ENCODE results near the gene NMNAT2. TPM values are rescaled to one million over a fixed set of nuclear protein-coding genes. Genes with fewer than 3 reads are reported as not detected.

Gene NMNAT2
- polyA plus RNA-seq, 1 donor from 2014 or later, result 43.8 TPM

GRCh38 chr1:183238071-183238470 lies 180.1 kb downstream of the NMNAT2 start:
- no peaks in the 10 kb centered on the region for H3K9me3 ChIP-seq (ENCODE audit: low read length)
- H3K27me3 ChIP-seq (ENCODE audit: insufficient read depth, low read depth, low read length), result no peaks in the 10 kb centered on the region
- no peaks in the 10 kb centered on the region for H3K9me2 ChIP-seq (ENCODE audit: insufficient read depth, low read length)
- no peak overlapping the region for H3K9ac ChIP-seq (ENCODE audit: low read length)
- H2AFZ ChIP-seq (ENCODE audit: low read depth, low read length), result no peak overlapping the region
- no peak for TF ChIP-seq SMC3 (conservative IDR thresholded peaks at IDR 0.05; ENCODE audit: poor library complexity)
- TF ChIP-seq CTCF (IDR thresholded peaks at IDR 0.05; ENCODE audit: poor library complexity, severe bottlenecking), result no peak
- no peak for TF ChIP-seq EP300 (conservative IDR thresholded peaks at IDR 0.05; ENCODE audit: poor library complexity, severe bottlenecking)
- no peak for TF ChIP-seq POLR2AphosphoS5 (IDR thresholded peaks at IDR 0.05)
- TF ChIP-seq MXI1 (conservative IDR thresholded peaks at IDR 0.05; ENCODE audit: poor library complexity, severe bottlenecking), result no peak
- TF ChIP-seq TAF1 (IDR thresholded peaks at IDR 0.05; ENCODE audit: low read depth), result no peak
- TF ChIP-seq REST (IDR thresholded peaks at IDR 0.05; ENCODE audit: borderline replicate concordance), result no peak
- no peak for TF ChIP-seq EZH2 (IDR thresholded peaks at IDR 0.05; ENCODE audit: borderline replicate concordance, insufficient read depth, low read length, poor library complexity, severe bottlenecking)
- no peak for TF ChIP-seq RAD21 (conservative IDR thresholded peaks at IDR 0.05)
- no peaks in the 10 kb centered on the region for H4K20me1 ChIP-seq (ENCODE audit: insufficient read depth)
- H3F3A ChIP-seq (ENCODE audit: insufficient read depth, low read length, poor library complexity, severe bottlenecking), result no peaks in the 10 kb centered on the region
- H3K4me3 ChIP-seq (ENCODE audit: low read length), result no peak overlapping the region
- no peaks in the 10 kb centered on the region for H3K36me3 ChIP-seq (ENCODE audit: insufficient read depth, low read length)
- H3K4me2 ChIP-seq (ENCODE audit: low read length), result no peak overlapping the region
- no peak overlapping the region for H3K27ac ChIP-seq (ENCODE audit: low read length)
- no peaks in the 10 kb centered on the region for H3K79me2 ChIP-seq (replicated peaks; ENCODE audit: insufficient read depth, low read length)

GRCh38 chr1:183237046-183237445 lies 181.1 kb downstream of the NMNAT2 start:
- H3K36me3 ChIP-seq (ENCODE audit: insufficient read depth, low read length), result no peaks in the 10 kb centered on the region

More at GRCh38 chr1:183237046-183237445, 181.1 kb downstream of the NMNAT2 start:
- Histone ChIP-seq H3K79me2 (replicated peaks; ENCODE audit: insufficient read depth, low read length) (no peaks in the 10 kb centered on the region), H4K20me1 (ENCODE audit: insufficient read depth) (no peaks in the 10 kb centered on the region), H3K4me3 (ENCODE audit: low read length) (no peak overlapping the region), H3K27me3 (ENCODE audit: insufficient read depth, low read depth, low read length) (no peaks in the 10 kb centered on the region), H3F3A (ENCODE audit: insufficient read depth, low read length, poor library complexity, severe bottlenecking) (no peaks in the 10 kb centered on the region), H3K27ac (ENCODE audit: low read length) (no peak overlapping the region), H3K9me2 (ENCODE audit: insufficient read depth, low read length) (no peaks in the 10 kb centered on the region), H2AFZ (ENCODE audit: low read depth, low read length) (no peak overlapping the region), H3K9ac (ENCODE audit: low read length) (no peak overlapping the region), H3K9me3 (ENCODE audit: low read length) (no peaks in the 10 kb centered on the region), H3K4me2 (ENCODE audit: low read length) (no peak overlapping the region)
- TF ChIP-seq EP300 (conservative IDR thresholded peaks at IDR 0.05; ENCODE audit: poor library complexity, severe bottlenecking) (no peak), POLR2AphosphoS5 (IDR thresholded peaks at IDR 0.05) (no peak), TAF1 (IDR thresholded peaks at IDR 0.05; ENCODE audit: low read depth) (no peak), EZH2 (IDR thresholded peaks at IDR 0.05; ENCODE audit: borderline replicate concordance, insufficient read depth, low read length, poor library complexity, severe bottlenecking) (no peak), REST (IDR thresholded peaks at IDR 0.05; ENCODE audit: borderline replicate concordance) (no peak), RAD21 (conservative IDR thresholded peaks at IDR 0.05) (no peak), SMC3 (conservative IDR thresholded peaks at IDR 0.05; ENCODE audit: poor library complexity) (no peak), MXI1 (conservative IDR thresholded peaks at IDR 0.05; ENCODE audit: poor library complexity, severe bottlenecking) (no peak), CTCF (IDR thresholded peaks at IDR 0.05; ENCODE audit: poor library complexity, severe bottlenecking) (no peak)
